ENCODE results near the gene AOC2. TPM values are rescaled to one million over a fixed set of nuclear protein-coding genes. Genes with fewer than 3 reads are reported as not detected.
"Not testable (repeated sequence)": the region's sequence is repeated elsewhere in the genome, so short reads cannot be mapped to it uniquely, and the experiment has no call there.

Gene AOC2
- polyA plus RNA-seq, 1 experiment = 0.16 TPM

- H3K27ac ChIP-seq (ENCODE audit: low read depth, low read length) = no peak overlapping the region
- ChIA-PET POLR2A (no interaction called here), CTCF (interaction anchor here (1.1 to 2.9 kb wide), 2 partner anchors 10 to 76 kb away, joined by 3 to 12 read pairs; partner anchors contain the start of gene AOC2)
- no peak for TF ChIP-seq CTCF (IDR thresholded peaks at IDR 0.05; ENCODE audit: low read depth, low read length)
- H3K9me3 ChIP-seq (ENCODE audit: control insufficient read depth, insufficient read depth, low read length) = no peaks in the 10 kb centered on the region
- DNase-seq (ENCODE audit: low read depth, low spot score) = no peak
- H3K4me3 ChIP-seq (ENCODE audit: low read depth, low read length) = no peak overlapping the region
- H3K27me3 ChIP-seq (ENCODE audit: control insufficient read depth, insufficient read depth, low read length) = peaks cover 32% of the 10 kb centered on the region
These were observed 9.2 kb downstream of the AOC2 start for GRCh38 chr17:42853597-42853967.

- H3K9me3 ChIP-seq (ENCODE audit: control insufficient read depth, insufficient read depth, low read length) = no peaks in the 10 kb centered on the region
- no peak overlapping the region for H3K4me3 ChIP-seq (ENCODE audit: low read depth, low read length)
- peaks cover 32% of the 10 kb centered on the region for H3K27me3 ChIP-seq (ENCODE audit: control insufficient read depth, insufficient read depth, low read length)
- TF ChIP-seq CTCF (IDR thresholded peaks at IDR 0.05; ENCODE audit: low read depth, low read length) = no peak
- POLR2A ChIA-PET = no interaction called here
- no peak for DNase-seq (ENCODE audit: low read depth, low spot score)
- H3K27ac ChIP-seq (ENCODE audit: low read depth, low read length) = no peak overlapping the region
- CTCF ChIA-PET = interaction anchor here (0.7 to 2.9 kb wide), 2 partner anchors 9 to 11 kb away, joined by 3 to 12 read pairs; partner anchors contain the start of gene AOC2
These were observed 9.8 kb downstream of the AOC2 start for GRCh38 chr17:42853968-42854790.

- POLR2A ChIA-PET = no interaction called here
- CTCF ChIA-PET = interaction anchor here (0.7 to 2.9 kb wide), 3 partner anchors 10 to 115 kb away, joined by 3 to 12 read pairs (median 8); partner anchors contain the start of gene AOC2
- peaks cover 28% of the 10 kb centered on the region for H3K27me3 ChIP-seq (ENCODE audit: control insufficient read depth, insufficient read depth, low read length)
- DNase-seq (ENCODE audit: low read depth, low spot score) = no peak
- no peak for TF ChIP-seq CTCF (IDR thresholded peaks at IDR 0.05; ENCODE audit: low read depth, low read length)
- no peak overlapping the region for H3K27ac ChIP-seq (ENCODE audit: low read depth, low read length)
- no peaks in the 10 kb centered on the region for H3K9me3 ChIP-seq (ENCODE audit: control insufficient read depth, insufficient read depth, low read length)
- H3K4me3 ChIP-seq (ENCODE audit: low read depth, low read length) = no peak overlapping the region
These were observed 10.7 kb downstream of the AOC2 start for GRCh38 chr17:42855048-42855596.

GRCh38 chr17:42856093-42856492 lies 11.7 kb downstream of the AOC2 start:
- H3K27ac ChIP-seq (ENCODE audit: low read depth, low read length); POLR2A ChIA-PET; DNase-seq (ENCODE audit: low read depth, low spot score); H3K4me3 ChIP-seq (ENCODE audit: low read depth, low read length); H3K9me3 ChIP-seq (ENCODE audit: control insufficient read depth, insufficient read depth, low read length): not testable (repeated sequence)
- H3K27me3 ChIP-seq (ENCODE audit: control insufficient read depth, insufficient read depth, low read length) = peaks cover 22% of the 10 kb centered on the region
- CTCF ChIA-PET = interaction anchor here (0.9 kb wide), 1 partner anchor 12 kb away, joined by 3 read pairs; the partner anchor contains the start of gene AOC2

- CTCF ChIA-PET = interaction anchor here (0.9 kb wide), 1 partner anchor 13 kb away, joined by 3 read pairs; the partner anchor contains the start of gene AOC2
- DNase-seq (ENCODE audit: low read depth, low spot score); H3K4me3 ChIP-seq (ENCODE audit: low read depth, low read length); H3K27ac ChIP-seq (ENCODE audit: low read depth, low read length); H3K9me3 ChIP-seq (ENCODE audit: control insufficient read depth, insufficient read depth, low read length); POLR2A ChIA-PET: not testable (repeated sequence)
- peaks cover 21% of the 10 kb centered on the region for H3K27me3 ChIP-seq (ENCODE audit: control insufficient read depth, insufficient read depth, low read length)
These were observed 12.1 kb downstream of the AOC2 start for GRCh38 chr17:42856516-42856915.

GRCh38 chr17:42857389-42857788 lies 13.0 kb downstream of the AOC2 start:
- H3K27ac ChIP-seq (ENCODE audit: low read depth, low read length) = no peak overlapping the region
- POLR2A ChIA-PET = no interaction called here
- no peaks in the 10 kb centered on the region for H3K9me3 ChIP-seq (ENCODE audit: control insufficient read depth, insufficient read depth, low read length)
- no peak for DNase-seq (ENCODE audit: low read depth, low spot score)
- CTCF ChIA-PET = no interaction called here
- peaks cover 21% of the 10 kb centered on the region for H3K27me3 ChIP-seq (ENCODE audit: control insufficient read depth, insufficient read depth, low read length)
- H3K4me3 ChIP-seq (ENCODE audit: low read depth, low read length) = no peak overlapping the region
- no peak for TF ChIP-seq CTCF (IDR thresholded peaks at IDR 0.05; ENCODE audit: low read depth, low read length)
